8988T (cell line): Measurements from ENCODE around the gene SPEF2.
"Not testable (repeated sequence)": the region's sequence is repeated elsewhere in the genome, so short reads cannot be mapped to it uniquely, and the experiment has no call there.

Source experiments
- DNase-seq: peaks from one replicate; pipeline ENCODE4 v3.0.0; 2011

The SPEF2 gene

GRCh38 chr5:35660451-35660850 is 42.8 kb downstream of the SPEF2 start:
- no peak for DNase-seq

- DNase-seq, result no peak
Measured at GRCh38 chr5:35664584-35664983, 46.9 kb downstream of the SPEF2 start.

GRCh38 chr5:35665096-35665495 is 47.4 kb downstream of the SPEF2 start:
- no peak for DNase-seq

- DNase-seq, result no peak
Measured at GRCh38 chr5:35668319-35668718, 50.7 kb downstream of the SPEF2 start.

- no peak for DNase-seq
Measured at GRCh38 chr5:35668794-35669193, 51.1 kb downstream of the SPEF2 start.

- DNase-seq, result no peak
Measured at GRCh38 chr5:35671541-35672295, 54.1 kb downstream of the SPEF2 start.

GRCh38 chr5:35672296-35672655 is 54.6 kb downstream of the SPEF2 start:
- DNase-seq, result not testable (repeated sequence)

- no peak for DNase-seq
Measured at GRCh38 chr5:35672995-35673394, 55.3 kb downstream of the SPEF2 start.

GRCh38 chr5:35674049-35674448 is 56.4 kb downstream of the SPEF2 start:
- DNase-seq, result no peak

- DNase-seq, result no peak
Measured at GRCh38 chr5:35675392-35675791, 57.7 kb downstream of the SPEF2 start.

- no peak for DNase-seq
Measured at GRCh38 chr5:35677878-35678277, 60.2 kb downstream of the SPEF2 start.

- no peak for DNase-seq
Measured at GRCh38 chr5:35678661-35679060, 61.0 kb downstream of the SPEF2 start.

GRCh38 chr5:35679357-35679756 is 61.7 kb downstream of the SPEF2 start:
- DNase-seq, result no peak

GRCh38 chr5:35681911-35682310 is 64.2 kb downstream of the SPEF2 start:
- DNase-seq, result no peak

GRCh38 chr5:35683466-35683865 is 65.8 kb downstream of the SPEF2 start:
- no peak for DNase-seq

- no peak for DNase-seq
Measured at GRCh38 chr5:35685161-35685560, 67.5 kb downstream of the SPEF2 start.

GRCh38 chr5:35687961-35688360 is 70.3 kb downstream of the SPEF2 start:
- no peak for DNase-seq

- no peak for DNase-seq
Measured at GRCh38 chr5:35694481-35694880, 76.8 kb downstream of the SPEF2 start.

- no peak for DNase-seq
Measured at GRCh38 chr5:35698047-35698808, 80.6 kb downstream of the SPEF2 start.

- DNase-seq, result no peak
Measured at GRCh38 chr5:35707659-35708058, 90.0 kb downstream of the SPEF2 start.

- no peak for DNase-seq
Measured at GRCh38 chr5:35709688-35710087, 92.0 kb downstream of the SPEF2 start.

- no peak for DNase-seq
Measured at GRCh38 chr5:35717718-35718117, 100.1 kb downstream of the SPEF2 start.

- DNase-seq, result no peak
Measured at GRCh38 chr5:35735718-35736117, 118.1 kb downstream of the SPEF2 start.

- DNase-seq, result no peak
Measured at GRCh38 chr5:35736280-35736679, 118.6 kb downstream of the SPEF2 start.
